Neural cell (in vitro differentiated cells): ENCODE results near the gene RNASE11. TPM values are rescaled to one million over a fixed set of nuclear protein-coding genes. Genes with fewer than 3 reads are reported as not detected.
"Not testable (repeated sequence)": the region's sequence is repeated elsewhere in the genome, so short reads cannot be mapped to it uniquely, and the experiment has no call there.

Source experiments
- H2AFZ ChIP-seq: fragments of 200-600, 300-800 bp; sonication (generic), shearing (Covaris generic); 2 replicates; pipeline ENCODE4 v1.6.0; 2014; ENCODE audit warnings: low read depth, mild to moderate bottlenecking, antibody characterized with exemption, low read length, moderate library complexity
- H3F3A ChIP-seq: fragments of 200-600 bp; shearing (Covaris generic); 2 replicates; pipeline ENCODE4 v1.6.1; 2016; ENCODE audit warnings: mild to moderate bottlenecking, moderate library complexity, mixed read lengths, antibody characterized with exemption, low read length; ENCODE audit not compliant: insufficient read depth, poor library complexity, severe bottlenecking
- H3K27ac ChIP-seq: fragments of 200-600, 300-800 bp; sonication (generic), shearing (Covaris generic); 2 replicates; pipeline ENCODE4 v1.5.1; 2014; ENCODE audit warnings: mild to moderate bottlenecking, low read length, moderate library complexity
- H3K27me3 ChIP-seq: fragments of 300-800, 200-600 bp; sonication (generic), shearing (Covaris generic); 2 replicates; pipeline ENCODE4 v1.6.0; 2014; ENCODE audit warnings: mild to moderate bottlenecking, low read depth, low read length, moderate library complexity; ENCODE audit not compliant: insufficient read depth
- H3K36me3 ChIP-seq: fragments of 300-800, 200-600 bp; sonication (generic), shearing (Covaris generic); 2 replicates; pipeline ENCODE4 v1.5.1; 2014; ENCODE audit warnings: mild to moderate bottlenecking, antibody characterized with exemption, low read length, moderate library complexity; ENCODE audit not compliant: insufficient read depth
- H3K4me2 ChIP-seq: fragments of 300-800, 200-600 bp; sonication (generic), shearing (Covaris generic); 2 replicates; pipeline ENCODE4 v1.6.0; 2014; ENCODE audit warnings: mild to moderate bottlenecking, low read length
- H3K4me3 ChIP-seq: fragments of 300-800, 200-600 bp; sonication (generic), shearing (Covaris generic); 2 replicates; pipeline ENCODE4 v1.5.1; 2014; ENCODE audit warnings: mild to moderate bottlenecking, low read length, moderate library complexity
- H3K79me2 ChIP-seq: fragments of 200-600 bp; shearing (Covaris generic); replicated peaks from 2 replicates; pipeline ENCODE4 v1.6.0; 2014; ENCODE audit warnings: mild to moderate bottlenecking, low read length, moderate library complexity; ENCODE audit not compliant: insufficient read depth
- H3K9ac ChIP-seq: fragments of 300-800, 200-600 bp; sonication (generic), shearing (Covaris generic); 2 replicates; pipeline ENCODE4 v1.6.1; 2016; ENCODE audit warnings: mild to moderate bottlenecking, low read length, mixed read lengths
- H3K9me2 ChIP-seq: fragments of 200-600 bp; shearing (Covaris generic); 2 replicates; pipeline ENCODE4 v1.6.1; 2016; ENCODE audit warnings: mild to moderate bottlenecking, low read length, mixed read lengths; ENCODE audit not compliant: insufficient read depth
- H3K9me3 ChIP-seq: fragments of 200-600, 300-800 bp; sonication (generic), shearing (Covaris generic); 2 replicates; pipeline ENCODE4 v1.6.1; 2016; ENCODE audit warnings: mild to moderate bottlenecking, mixed run types, low read length, moderate library complexity, mixed read lengths
- H4K20me1 ChIP-seq: fragments of 200-600 bp; shearing (Covaris generic); 2 replicates; pipeline ENCODE4 v1.6.1; 2016; ENCODE audit warnings: mild to moderate bottlenecking, mixed run types; ENCODE audit not compliant: insufficient read depth
- CTCF ChIP-seq: fragments of 450-650 bp; IDR thresholded peaks from 2 replicates; pipeline ENCODE4 v1.5.1; 2014; ENCODE audit warnings: antibody characterized with exemption, mild to moderate bottlenecking, moderate library complexity; ENCODE audit not compliant: poor library complexity, severe bottlenecking
- EP300 ChIP-seq: fragments of 450-650 bp; conservative IDR thresholded peaks from 2 replicates; pipeline ENCODE4 v1.6.1; 2014; ENCODE audit warnings: antibody characterized with exemption, mild to moderate bottlenecking, moderate library complexity; ENCODE audit not compliant: poor library complexity, severe bottlenecking
- EZH2 ChIP-seq: fragments of 200-600, 300-800 bp; shearing (Covaris generic), sonication (generic); IDR thresholded peaks from 2 replicates; pipeline ENCODE4 v1.6.1; 2014; ENCODE audit warnings: antibody characterized with exemption, low read length, borderline replicate concordance, mild to moderate bottlenecking; ENCODE audit not compliant: insufficient read depth, poor library complexity, severe bottlenecking
- MXI1 ChIP-seq: fragments of 450-650 bp; conservative IDR thresholded peaks from 2 replicates; pipeline ENCODE4 v1.6.1; 2014; ENCODE audit warnings: antibody characterized with exemption, mild to moderate bottlenecking; ENCODE audit not compliant: poor library complexity, severe bottlenecking
- POLR2AphosphoS5 ChIP-seq: IDR thresholded peaks from 2 replicates; pipeline ENCODE4 v1.6.1; 2012
- RAD21 ChIP-seq: fragments of 450-650 bp; conservative IDR thresholded peaks from 2 replicates; pipeline ENCODE4 v1.6.1; 2014; ENCODE audit warnings: antibody characterized with exemption, mild to moderate bottlenecking, moderate library complexity
- REST ChIP-seq: IDR thresholded peaks from 2 replicates; pipeline ENCODE4 v1.6.1; 2012; ENCODE audit warnings: borderline replicate concordance
- SMC3 ChIP-seq: fragments of 450-650 bp; conservative IDR thresholded peaks from 2 replicates; pipeline ENCODE4 v1.6.1; 2014; ENCODE audit warnings: antibody characterized with exemption, mild to moderate bottlenecking, moderate library complexity; ENCODE audit not compliant: poor library complexity
- TAF1 ChIP-seq: IDR thresholded peaks from 2 replicates; pipeline ENCODE4 v1.6.1; 2012; ENCODE audit warnings: low read depth
- polyA plus RNA-seq: library from polyadenylated mRNA; depleted of rRNA; stranded (reverse); fragments of >200 nt; gene quantifications from 2 replicates; pipeline ENCODE4 v1.2.3, GENCODE V29; 2014

RNASE11 gene
- polyA plus RNA-seq, 1 donor from 2014 or later, result not detected

- not testable (repeated sequence) for H3K4me3 ChIP-seq, H3K27ac ChIP-seq, H3F3A ChIP-seq, H3K36me3 ChIP-seq, H2AFZ ChIP-seq, H3K79me2 ChIP-seq, H3K4me2 ChIP-seq, H3K27me3 ChIP-seq, H3K9me2 ChIP-seq, H4K20me1 ChIP-seq, H3K9ac ChIP-seq, H3K9me3 ChIP-seq
Observed at GRCh38 chr14:20570720-20571119, 17.1 kb downstream of the RNASE11 start.

- H2AFZ ChIP-seq, H4K20me1 ChIP-seq, H3K27me3 ChIP-seq, H3K4me2 ChIP-seq, H3F3A ChIP-seq, H3K27ac ChIP-seq, H3K4me3 ChIP-seq, H3K9me3 ChIP-seq, H3K36me3 ChIP-seq, H3K79me2 ChIP-seq, H3K9me2 ChIP-seq, H3K9ac ChIP-seq: not testable (repeated sequence)
Observed at GRCh38 chr14:20569865-20570264, 17.9 kb downstream of the RNASE11 start.

- Histone ChIP-seq H2AFZ (no peak overlapping the region), H3F3A (no peaks in the 10 kb centered on the region), H3K9me3 (no peaks in the 10 kb centered on the region), H3K27me3 (no peaks in the 10 kb centered on the region), H3K36me3 (no peaks in the 10 kb centered on the region), H3K4me3 (no peak overlapping the region), H3K9ac (no peak overlapping the region), H3K79me2 (no peaks in the 10 kb centered on the region), H3K9me2 (no peaks in the 10 kb centered on the region), H3K27ac (no peak overlapping the region), H3K4me2 (no peak overlapping the region), H4K20me1 (no peaks in the 10 kb centered on the region)
- TF ChIP-seq EP300, result no peak
- no peak for TF ChIP-seq MXI1
- no peak for TF ChIP-seq EZH2
- TF ChIP-seq SMC3, result no peak
- no peak for TF ChIP-seq REST
- TF ChIP-seq RAD21, result no peak
- no peak for TF ChIP-seq TAF1
- TF ChIP-seq POLR2AphosphoS5, result no peak
- TF ChIP-seq CTCF, result no peak
Observed at GRCh38 chr14:20569066-20569465, 18.7 kb downstream of the RNASE11 start.
